Vagina (tissue), 2 donors: ENCODE data around the gene NFIX. TPM values are rescaled to one million over a fixed set of nuclear protein-coding genes. Genes with fewer than 3 reads are reported as not detected.

ENCODE experiments used
- DNase-seq, 2 donors: peaks; one replicate each; pipeline ENCODE4 v3.0.0-alpha.2; 2017; ENCODE audit errors: extremely low spot score in 2 of 2
- H3K27ac ChIP-seq: fragments of 200-600 bp; sonication (generic); one replicate; pipeline ENCODE4 v1.5.1; 2019
- H3K27me3 ChIP-seq: fragments of 200-600 bp; sonication (generic); one replicate; pipeline ENCODE4 v1.5.1; 2019
- H3K36me3 ChIP-seq, 2 donors: fragments of 200-600 bp; sonication (generic); one replicate each; pipeline ENCODE4 v1.5.1; 2017 to 2019
- H3K4me1 ChIP-seq: fragments of 200-600 bp; sonication (generic); one replicate; pipeline ENCODE4 v1.5.1; 2019
- H3K4me3 ChIP-seq, 2 donors: fragments of 200-600 bp; sonication (generic); 1 replicate in 1 of 2; 2 replicates in 1 of 2; pipeline ENCODE4 v1.5.1; 2016 to 2019
- H3K9me3 ChIP-seq: fragments of 200-600 bp; sonication (generic); one replicate; pipeline ENCODE4 v1.5.1; 2019
- CTCF ChIP-seq, 3 experiments: fragments of 450-650 bp in 2 of 3; fragments of 200-600 bp in 1 of 3; sonication (generic) in 1 of 3; IDR thresholded peaks; one replicate each; pipeline ENCODE4 v1.5.1; 2017 to 2019; ENCODE audit warnings: antibody characterized with exemption in 3 of 3, mild to moderate bottlenecking in 2 of 3, moderate library complexity in 2 of 3
- POLR2A ChIP-seq, 2 donors: fragments of 450-650 bp; IDR thresholded peaks; one replicate each; pipeline ENCODE4 v1.6.1; 2017; ENCODE audit warnings: antibody characterized with exemption in 2 of 2, mild to moderate bottlenecking in 2 of 2, moderate library complexity in 2 of 2
- POLR2AphosphoS5 ChIP-seq, 2 donors: sonication (generic); formaldehyde crosslinking; IDR thresholded peaks; one replicate each; pipeline ENCODE4 v1.9.0; 2017; ENCODE audit warnings: antibody characterized with exemption in 2 of 2, mild to moderate bottlenecking in 2 of 2, low read depth in 1 of 2; ENCODE audit not compliant: insufficient read depth in 1 of 2
- intact Hi-C: fragments of 100-400 bp; cut with DNase I; formaldehyde crosslinking; loops from one replicate; pipeline ENCODE4 v1.15.1; 2023
- total RNA-seq: library from RNA; depleted of rRNA; stranded (reverse); fragments of >200 nt; gene quantifications from one replicate; pipeline ENCODE4 v1.2.3, GENCODE V29; 2016

The NFIX gene
- total RNA-seq, 1 donor from 2014 or later = 81.8 TPM

GRCh38 chr19:13025819-13026456, 30.7 kb downstream of the NFIX start:
- no peaks in the 10 kb centered on the region for H3K9me3 ChIP-seq
- H3K36me3 ChIP-seq = no peaks in the 10 kb centered on the region
- TF ChIP-seq POLR2A (IDR thresholded peaks at IDR 0.05) (no peak), CTCF (IDR thresholded peaks at IDR 0.05) (no peak), POLR2AphosphoS5 (IDR thresholded peaks at IDR 0.05; ENCODE audit: insufficient read depth in 1 of 2, low read depth in 1 of 2) (no peak)
- H3K4me3 ChIP-seq = peak overlapping the region; percentile 49 to 58
- peak overlapping the region; percentile 99 for H3K27ac ChIP-seq
- peaks cover 87% of the 10 kb centered on the region for H3K4me1 ChIP-seq
- H3K27me3 ChIP-seq = no peaks in the 10 kb centered on the region
- intact Hi-C loops = no loop called here
- no peak for DNase-seq

DNA sequence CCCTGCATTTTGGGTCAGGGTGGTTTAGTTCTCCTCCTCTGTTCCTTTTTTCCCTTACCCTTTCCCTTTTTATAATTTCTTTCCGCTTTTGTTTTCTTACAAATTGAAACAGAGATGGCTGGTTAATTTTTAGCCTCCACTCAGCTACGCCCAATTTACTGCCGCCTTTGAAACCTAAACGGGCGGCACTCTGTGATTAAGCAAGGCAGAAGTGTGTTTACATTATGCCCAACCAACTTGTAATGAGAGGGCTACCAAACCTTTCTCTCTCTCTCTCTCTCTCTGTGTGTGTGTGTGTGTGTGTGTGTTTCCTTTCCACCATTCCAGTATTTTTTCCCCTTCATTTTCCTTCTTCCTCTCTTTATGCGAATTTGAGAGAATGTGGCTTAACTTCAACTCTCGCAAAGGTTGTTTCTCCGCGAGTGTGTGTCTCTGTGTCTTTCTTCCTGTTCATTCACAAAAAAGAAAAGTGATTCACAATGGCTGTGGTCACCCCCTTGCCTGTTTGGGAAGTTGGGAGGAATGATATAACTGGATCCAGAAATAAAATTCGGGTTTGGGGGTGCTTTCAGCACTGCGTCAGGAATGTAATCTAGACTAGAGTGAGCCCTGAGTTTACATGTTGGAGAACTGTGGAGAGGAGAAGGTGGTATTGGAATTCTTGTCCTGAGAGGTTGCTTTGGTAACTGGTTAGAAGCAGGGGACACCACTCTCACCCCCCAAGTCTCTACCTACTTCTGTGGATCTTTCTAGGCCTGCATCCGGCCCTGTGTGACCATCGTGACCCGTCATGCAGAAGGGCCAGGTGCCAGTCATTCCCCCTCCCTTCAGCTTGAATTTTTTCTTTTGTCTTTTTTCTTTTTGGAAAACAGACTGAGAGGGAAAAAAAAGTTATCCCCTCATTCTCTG, 31.4 kb downstream of the NFIX start:
- no peak for TF ChIP-seq POLR2A (IDR thresholded peaks at IDR 0.05)
- no peak for TF ChIP-seq POLR2AphosphoS5 (IDR thresholded peaks at IDR 0.05; ENCODE audit: insufficient read depth in 1 of 2, low read depth in 1 of 2)
- TF ChIP-seq CTCF (IDR thresholded peaks at IDR 0.05) = no peak
- DNase-seq = no peak
- Histone ChIP-seq H3K27ac (peak overlapping the region; percentile 99), H3K27me3 (no peaks in the 10 kb centered on the region), H3K9me3 (no peaks in the 10 kb centered on the region), H3K36me3 (no peaks in the 10 kb centered on the region), H3K4me1 (peaks cover 87% of the 10 kb centered on the region), H3K4me3 (peak overlapping the region; percentile 49 to 58)
- intact Hi-C loops = no loop called here

- no peak for DNase-seq
- no peaks in the 10 kb centered on the region for H3K27me3 ChIP-seq
- TF ChIP-seq POLR2AphosphoS5 (IDR thresholded peaks at IDR 0.05; ENCODE audit: insufficient read depth in 1 of 2, low read depth in 1 of 2) (no peak), CTCF (IDR thresholded peaks at IDR 0.05) (no peak), POLR2A (IDR thresholded peaks at IDR 0.05) (no peak)
- H3K36me3 ChIP-seq = no peaks in the 10 kb centered on the region
- H3K4me1 ChIP-seq = peaks cover 87% of the 10 kb centered on the region
- intact Hi-C loops = no loop called here
- H3K27ac ChIP-seq = peak overlapping the region; percentile 99
- peak overlapping the region; percentile 49 to 58 for H3K4me3 ChIP-seq
- no peaks in the 10 kb centered on the region for H3K9me3 ChIP-seq
These were observed 32.3 kb downstream of the NFIX start for GRCh38 chr19:13027557-13027956.

- peak overlapping the region in 1 of 2 donors; percentile 58 for H3K4me3 ChIP-seq
- DNase-seq = no peak
- H3K27ac ChIP-seq = peak overlapping the region; percentile 99
- H3K4me1 ChIP-seq = peaks cover 90% of the 10 kb centered on the region
- H3K9me3 ChIP-seq = no peaks in the 10 kb centered on the region
- H3K36me3 ChIP-seq = no peaks in the 10 kb centered on the region
- TF ChIP-seq CTCF (IDR thresholded peaks at IDR 0.05) = no peak
- no peak for TF ChIP-seq POLR2A (IDR thresholded peaks at IDR 0.05)
- TF ChIP-seq POLR2AphosphoS5 (IDR thresholded peaks at IDR 0.05; ENCODE audit: insufficient read depth in 1 of 2, low read depth in 1 of 2) = no peak
- no peaks in the 10 kb centered on the region for H3K27me3 ChIP-seq
- intact Hi-C loops = no loop called here
These were observed 32.8 kb downstream of the NFIX start for GRCh38 chr19:13028027-13028426.
